ENCODE results near the gene GGTLC1.

GGTLC1 gene

DNA sequence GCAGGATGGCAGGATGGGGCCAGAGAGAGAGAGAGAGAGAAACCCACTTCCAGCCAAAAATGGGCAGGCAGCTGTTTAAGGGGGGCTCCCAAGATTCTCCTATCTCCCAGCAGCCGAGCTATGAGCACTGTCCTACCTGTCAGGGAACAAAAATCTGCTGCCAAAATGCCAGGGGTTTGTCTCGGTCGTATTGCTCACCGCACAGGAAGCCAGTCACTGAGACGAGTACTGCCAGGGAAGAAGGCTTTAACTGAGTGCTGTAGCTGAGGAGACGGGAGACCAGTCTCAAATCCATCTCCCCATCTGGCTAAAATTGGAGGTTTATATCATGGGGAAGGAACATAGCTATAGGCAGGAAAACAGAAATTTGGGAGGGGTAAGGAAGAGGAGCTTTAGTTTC, 22.3 kb downstream of the GGTLC1 start:
- no peak for DNase-seq (ENCODE audit: low read depth, low spot score)

GRCh38 chr20:23963941-23964340, 24.6 kb downstream of the GGTLC1 start:
- no peak for DNase-seq (ENCODE audit: low read depth, low spot score)

DNA sequence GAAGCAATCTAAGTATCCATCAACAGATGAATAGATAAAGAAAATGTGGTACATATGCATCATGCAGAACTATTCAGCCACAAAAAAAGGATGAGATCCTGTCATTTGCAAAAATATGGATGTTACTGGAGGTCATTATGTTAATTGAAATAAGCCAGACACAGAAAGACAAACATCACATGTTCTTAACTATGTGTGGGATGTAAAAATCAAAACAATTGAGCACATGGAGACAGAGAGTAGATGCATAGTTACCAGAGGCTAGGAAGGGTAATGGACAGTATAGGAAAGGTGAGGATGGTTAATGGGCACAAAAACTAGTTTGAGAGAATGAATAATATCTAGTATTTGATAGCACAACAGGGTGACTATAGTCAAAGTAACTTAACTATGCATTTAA, 26.3 kb downstream of the GGTLC1 start:
- DNase-seq (ENCODE audit: low read depth, low spot score): no peak

DNA sequence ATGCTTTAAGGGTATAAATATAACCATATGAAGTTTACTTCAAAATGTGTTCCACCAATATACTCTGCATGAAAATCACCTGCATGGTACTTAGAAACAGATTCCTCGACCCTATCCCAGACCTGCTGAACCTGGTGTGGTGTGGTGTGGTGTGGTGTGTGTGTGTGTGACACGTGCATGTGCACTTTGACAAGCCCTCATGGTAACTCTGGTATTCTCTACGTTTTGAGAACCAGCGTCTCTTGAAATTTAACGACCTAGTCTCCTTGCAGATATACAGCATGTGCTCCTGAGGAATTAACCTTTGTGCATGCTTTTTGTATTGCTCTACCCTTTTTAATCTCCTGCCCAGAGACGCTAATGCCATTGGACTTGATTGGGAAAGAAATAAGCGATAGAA, 29.5 kb downstream of the GGTLC1 start:
- no peak for DNase-seq (ENCODE audit: low read depth, low spot score)

GRCh38 chr20:23955896-23956295, 32.7 kb downstream of the GGTLC1 start:
- DNase-seq (ENCODE audit: low read depth, low spot score): no peak

DNA sequence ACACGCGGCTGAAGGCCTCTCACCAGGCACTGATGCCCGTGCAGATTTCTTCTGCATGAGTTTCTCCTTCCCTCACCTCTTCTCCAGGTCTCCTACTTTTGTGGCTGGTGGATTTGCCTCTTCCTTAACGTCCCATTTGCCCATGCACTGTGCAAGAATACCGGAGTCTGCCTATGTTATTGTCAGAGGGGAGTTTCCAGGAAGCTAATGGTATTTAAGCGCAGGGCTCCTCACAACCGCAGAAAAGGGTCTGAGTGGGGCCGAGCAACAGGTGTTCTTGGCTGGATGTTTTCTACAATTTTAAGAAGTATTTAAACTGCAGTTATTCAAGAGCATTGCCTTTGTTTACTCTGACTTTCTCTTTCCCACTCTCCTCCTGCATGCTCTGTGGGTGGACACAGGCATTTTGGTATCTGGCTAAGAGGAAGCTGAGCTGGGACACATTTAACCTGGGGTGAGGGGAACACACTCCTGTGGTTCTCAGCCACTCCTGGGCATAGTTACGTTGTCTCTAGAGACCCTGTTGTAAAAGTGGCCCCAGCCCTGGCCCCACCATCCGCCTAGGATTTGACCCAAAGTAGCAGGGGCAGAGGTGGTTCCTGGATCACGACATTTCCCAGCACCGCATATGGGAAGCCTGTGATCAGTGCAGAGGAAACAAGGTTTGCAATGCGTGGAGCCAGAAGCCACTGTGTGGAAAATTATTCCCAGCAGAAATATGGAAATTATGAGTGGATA, 34.4 kb downstream of the GGTLC1 start:
- no peak for DNase-seq (ENCODE audit: low read depth, low spot score)

- DNase-seq (ENCODE audit: low read depth, low spot score): no peak
Measured at GRCh38 chr20:23946206-23946605, 42.4 kb downstream of the GGTLC1 start.

GRCh38 chr20:23943304-23943703, 45.3 kb downstream of the GGTLC1 start:
- DNase-seq (ENCODE audit: low read depth, low spot score): no peak

- DNase-seq (ENCODE audit: low read depth, low spot score): no peak
Measured at GRCh38 chr20:23939641-23940040, 48.9 kb downstream of the GGTLC1 start.

- DNase-seq (ENCODE audit: low read depth, low spot score): no peak
Measured at GRCh38 chr20:23939063-23939462, 49.5 kb downstream of the GGTLC1 start.

- DNase-seq (ENCODE audit: low read depth, low spot score): no peak
Measured at GRCh38 chr20:23938118-23938438, 50.5 kb downstream of the GGTLC1 start.

DNA sequence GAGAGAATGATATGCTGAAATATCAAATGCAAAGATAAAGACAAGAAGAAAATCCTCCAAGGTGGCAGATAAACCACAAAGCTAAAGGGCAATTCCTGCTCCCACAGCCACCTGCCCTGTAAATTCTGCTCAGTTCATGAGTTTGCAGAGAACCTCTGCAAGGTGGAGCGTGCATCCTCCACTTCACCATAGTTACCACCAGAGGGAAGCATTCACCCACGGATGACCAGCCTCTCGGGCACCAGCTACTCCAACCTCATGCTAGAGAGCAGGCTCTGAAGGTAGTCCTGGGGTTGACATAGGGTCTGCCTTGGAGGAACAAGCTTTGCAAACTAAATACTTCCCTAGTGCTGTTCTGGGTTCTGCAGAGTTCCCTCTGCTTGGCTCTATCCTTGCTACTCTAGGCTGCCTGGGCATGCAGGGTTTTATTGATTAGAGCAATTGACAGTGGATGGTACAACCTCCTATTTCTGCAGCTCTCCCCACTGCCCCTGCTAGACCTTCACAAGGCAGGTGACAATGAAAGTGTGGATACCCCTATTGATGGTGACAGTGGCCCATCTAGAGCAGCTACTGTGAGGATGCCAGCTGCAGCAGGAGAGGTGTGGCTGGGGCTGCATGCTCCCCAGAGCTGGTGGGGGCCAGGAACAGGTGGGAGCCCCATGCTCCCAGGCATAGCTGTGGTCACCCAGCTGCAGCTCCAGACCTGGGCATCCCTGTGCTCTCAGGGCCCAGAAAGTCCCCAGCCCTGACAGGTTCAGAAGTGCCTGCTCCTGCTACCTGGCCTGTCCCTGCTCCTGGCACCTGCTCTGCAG, 51.1 kb downstream of the GGTLC1 start:
- DNase-seq (ENCODE audit: low read depth, low spot score): peak; percentile 7

Data from smooth muscle cell of the brain vasculature (primary cell).